ENCODE data around the gene NVL.

DNA sequence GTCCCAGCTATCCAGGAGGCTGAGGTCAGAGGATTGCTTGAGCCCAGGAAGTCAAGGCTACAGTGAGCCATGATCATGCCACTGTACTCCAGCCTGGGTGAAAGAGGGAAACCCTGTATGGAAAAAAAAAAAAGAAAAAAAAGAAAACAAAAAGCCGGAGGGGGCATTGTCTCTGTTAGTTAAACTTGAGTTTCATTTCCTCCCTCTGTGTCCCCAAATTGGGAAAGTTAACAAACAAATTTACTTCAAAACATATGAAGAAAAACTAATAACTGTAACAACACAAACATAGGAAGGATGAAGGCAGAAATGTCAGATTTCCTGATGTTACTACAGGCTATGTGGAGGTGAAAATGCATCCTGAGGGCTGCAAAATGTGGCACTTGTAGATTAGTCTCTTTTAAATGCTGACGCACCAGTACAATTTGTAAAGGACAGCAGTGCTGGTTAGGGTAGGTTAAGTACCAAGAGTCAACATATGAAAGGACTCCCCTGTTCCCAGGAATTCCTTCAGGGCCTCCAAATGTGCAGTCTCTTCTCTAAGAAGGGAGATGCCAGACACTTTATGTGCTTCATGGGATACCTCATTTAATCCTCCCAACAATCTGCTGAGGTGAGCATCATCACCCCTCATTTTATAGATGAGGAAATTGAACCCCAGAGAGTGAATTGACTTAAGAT, 94.0 kb downstream of the NVL start:
- TF ChIP-seq, protein P1, sequence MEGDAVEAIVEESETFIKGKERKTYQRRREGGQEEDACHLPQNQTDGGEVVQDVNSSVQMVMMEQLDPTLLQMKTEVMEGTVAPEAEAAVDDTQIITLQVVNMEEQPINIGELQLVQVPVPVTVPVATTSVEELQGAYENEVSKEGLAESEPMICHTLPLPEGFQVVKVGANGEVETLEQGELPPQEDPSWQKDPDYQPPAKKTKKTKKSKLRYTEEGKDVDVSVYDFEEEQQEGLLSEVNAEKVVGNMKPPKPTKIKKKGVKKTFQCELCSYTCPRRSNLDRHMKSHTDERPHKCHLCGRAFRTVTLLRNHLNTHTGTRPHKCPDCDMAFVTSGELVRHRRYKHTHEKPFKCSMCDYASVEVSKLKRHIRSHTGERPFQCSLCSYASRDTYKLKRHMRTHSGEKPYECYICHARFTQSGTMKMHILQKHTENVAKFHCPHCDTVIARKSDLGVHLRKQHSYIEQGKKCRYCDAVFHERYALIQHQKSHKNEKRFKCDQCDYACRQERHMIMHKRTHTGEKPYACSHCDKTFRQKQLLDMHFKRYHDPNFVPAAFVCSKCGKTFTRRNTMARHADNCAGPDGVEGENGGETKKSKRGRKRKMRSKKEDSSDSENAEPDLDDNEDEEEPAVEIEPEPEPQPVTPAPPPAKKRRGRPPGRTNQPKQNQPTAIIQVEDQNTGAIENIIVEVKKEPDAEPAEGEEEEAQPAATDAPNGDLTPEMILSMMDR (IDR thresholded peaks at IDR 0.05) = no peak
- no peak for TF ChIP-seq POLR2A (IDR thresholded peaks at IDR 0.05)
- no peak for TF ChIP-seq POLR2AphosphoS5 (IDR thresholded peaks at IDR 0.05)
